HFFc6 (cell line): ENCODE results near the gene ATP1A1. TPM values are rescaled to one million over a fixed set of nuclear protein-coding genes. Genes with fewer than 3 reads are reported as not detected.

ENCODE experiments used
- DNase-seq: peaks from one replicate; pipeline ENCODE4 v3.0.0-alpha.2; 2018
- H3K27ac Mint-ChIP-seq: 2 replicates; pipeline ENCODE4 v1.8.0; 2020; ENCODE audit warnings: mild to moderate bottlenecking, mixed read lengths
- H3K27me3 Mint-ChIP-seq: 2 replicates; pipeline ENCODE4 v1.8.0; 2021; ENCODE audit warnings: mild to moderate bottlenecking, moderate library complexity, mixed read lengths; ENCODE audit not compliant: insufficient read depth
- H3K36me3 Mint-ChIP-seq: 2 replicates; pipeline ENCODE4 v1.8.0; 2021; ENCODE audit warnings: low read depth, mixed read lengths
- H3K4me1 Mint-ChIP-seq: 2 replicates; pipeline ENCODE4 v1.8.0; 2020; ENCODE audit warnings: low read depth, mixed read lengths
- H3K4me3 Mint-ChIP-seq: 2 replicates; pipeline ENCODE4 v1.8.0; 2020; ENCODE audit warnings: mild to moderate bottlenecking, moderate library complexity, mixed read lengths
- H3K9me3 Mint-ChIP-seq: 2 replicates; pipeline ENCODE4 v1.8.0; 2020; ENCODE audit warnings: mild to moderate bottlenecking, mixed read lengths
- CTCF ChIP-seq: fragments of 200-600 bp; sonication (generic); IDR thresholded peaks from 2 replicates; pipeline ENCODE4 v1.5.0; 2021; ENCODE audit warnings: antibody characterized with exemption, mild to moderate bottlenecking
- total RNA-seq, 6 experiments: library from RNA; stranded (reverse); fragmentation: NEBNext Ultra II Directional; extraction: Animal tissue kit (Norgen Biotek cat#: 25700); gene quantifications; 2 replicates in 1 of 6; 3 replicates in 5 of 6; pipeline ENCODE4 v1.2.3, GENCODE V29; 2021

ATP1A1 gene
- total RNA-seq, 6 experiments from 2014 or later: 192 to 244 (median 222) TPM

GRCh38 chr1:116345011-116345410 lies 28.0 kb upstream of the ATP1A1 start:
- Mint-ChIP-seq H3K36me3 (no peaks in the 10 kb centered on the region), H3K9me3 (no peaks in the 10 kb centered on the region)

GRCh38 chr1:116345843-116346242 lies 27.2 kb upstream of the ATP1A1 start:
- Mint-ChIP-seq H3K9me3 (no peaks in the 10 kb centered on the region), H3K4me1 (no peaks in the 10 kb centered on the region), H3K36me3 (no peaks in the 10 kb centered on the region), H3K27me3 (peaks cover 21% of the 10 kb centered on the region), H3K4me3 (no peak overlapping the region), H3K27ac (no peak overlapping the region)
- no peak for TF ChIP-seq CTCF
- no peak for DNase-seq

More at GRCh38 chr1:116345011-116345410, 28.0 kb upstream of the ATP1A1 start:
- Mint-ChIP-seq H3K4me1 (no peaks in the 10 kb centered on the region), H3K27me3 (peaks cover 25% of the 10 kb centered on the region), H3K27ac (no peak overlapping the region), H3K4me3 (no peak overlapping the region)
- DNase-seq: no peak
- no peak for TF ChIP-seq CTCF

GRCh38 chr1:116346943-116347673 lies 25.9 kb upstream of the ATP1A1 start:
- H3K4me1 Mint-ChIP-seq: peaks cover 3% of the 10 kb centered on the region; the same call in 1 of the 2 replicates
- H3K36me3 Mint-ChIP-seq: no peaks in the 10 kb centered on the region
- no peak overlapping the region for H3K27ac Mint-ChIP-seq
- no peak overlapping the region for H3K4me3 Mint-ChIP-seq
- H3K9me3 Mint-ChIP-seq: no peaks in the 10 kb centered on the region
- no peak for DNase-seq
- peaks cover 21% of the 10 kb centered on the region for H3K27me3 Mint-ChIP-seq
- no peak for TF ChIP-seq CTCF

- no peaks in the 10 kb centered on the region for H3K9me3 Mint-ChIP-seq
Measured at GRCh38 chr1:116347696-116348095, 25.3 kb upstream of the ATP1A1 start.

GRCh38 chr1:116350097-116350645 lies 22.9 kb upstream of the ATP1A1 start:
- Mint-ChIP-seq H3K36me3 (no peaks in the 10 kb centered on the region), H3K27ac (no peak overlapping the region), H3K4me3 (no peak overlapping the region), H3K4me1 (peaks cover 12% of the 10 kb centered on the region; the same call in 1 of the 2 replicates), H3K9me3 (no peaks in the 10 kb centered on the region), H3K27me3 (peaks cover 14% of the 10 kb centered on the region)
- TF ChIP-seq CTCF: no peak
- DNase-seq: no peak

More at GRCh38 chr1:116347696-116348095, 25.3 kb upstream of the ATP1A1 start:
- Mint-ChIP-seq H3K36me3 (no peaks in the 10 kb centered on the region), H3K4me1 (peaks cover 8% of the 10 kb centered on the region; the same call in 1 of the 2 replicates), H3K27me3 (peaks cover 21% of the 10 kb centered on the region), H3K27ac (no peak overlapping the region), H3K4me3 (no peak overlapping the region)
- no peak for DNase-seq
- TF ChIP-seq CTCF: no peak
